Stimulated activated CD4-positive, alpha-beta T cell treated with anti-CD3 and anti-CD28 coated beads, Interleukin-15, amount 100 ng/mL, for 1 hour (primary cell): ENCODE data around the gene DPY19L1.
"Not testable (repeated sequence)": the region's sequence is repeated elsewhere in the genome, so short reads cannot be mapped to it uniquely, and the experiment has no call there.

Experiments used
- DNase-seq, 2 donors: peaks; one replicate each; pipeline ENCODE4 v3.0.0-alpha.2; 2020; ENCODE audit warnings: low read depth in 1 of 2, low spot score in 1 of 2

DPY19L1 gene

GRCh38 chr7:35037211-35037525, at the start of gene DPY19L1:
DPY19L1 (minus strand) TSS chr7:35037485; CDS start chr7:35037394, 91 bp downstream.
- DNase-seq = no peak

DNA sequence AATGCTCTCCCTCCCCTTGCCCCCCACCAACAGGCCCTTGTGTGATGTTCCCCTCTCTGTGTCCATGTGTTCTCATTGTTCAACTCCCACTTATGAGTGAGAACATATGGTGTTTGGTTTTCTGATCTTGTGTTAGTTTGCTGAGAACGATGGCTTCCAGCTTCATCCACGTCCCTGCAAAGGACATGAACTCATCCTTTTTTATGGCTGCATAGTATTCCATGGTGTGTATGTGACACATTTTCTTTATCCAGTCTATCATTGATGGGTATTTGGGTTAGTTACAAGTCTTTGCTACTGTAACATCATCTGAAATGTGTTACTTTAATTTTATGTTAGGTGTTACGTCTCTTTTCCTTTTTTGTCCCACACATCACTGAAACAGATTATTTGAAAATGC, 42.2 kb upstream of the DPY19L1 start:
- not testable (repeated sequence) for DNase-seq

DNA sequence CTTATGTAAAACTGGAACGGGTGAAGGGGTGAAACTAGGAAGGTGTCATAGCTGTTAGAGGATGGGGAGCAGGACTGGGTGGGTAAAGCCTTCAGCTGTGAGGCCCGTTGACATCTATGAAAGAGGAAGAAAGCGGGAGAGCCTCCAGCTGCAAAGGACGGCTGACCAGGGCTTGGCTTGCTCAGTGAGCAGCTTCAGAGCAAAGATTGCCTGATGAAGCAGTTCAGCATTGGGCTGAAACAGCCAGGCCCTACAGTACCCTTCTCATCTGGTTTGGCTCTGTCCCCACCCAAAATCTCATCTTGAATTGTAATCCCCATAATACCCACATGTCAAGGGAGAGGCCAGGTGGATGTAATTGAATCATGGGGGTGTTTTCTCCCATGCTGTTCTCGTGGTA, 36.7 kb upstream of the DPY19L1 start:
- DNase-seq = not testable (repeated sequence)

DNA sequence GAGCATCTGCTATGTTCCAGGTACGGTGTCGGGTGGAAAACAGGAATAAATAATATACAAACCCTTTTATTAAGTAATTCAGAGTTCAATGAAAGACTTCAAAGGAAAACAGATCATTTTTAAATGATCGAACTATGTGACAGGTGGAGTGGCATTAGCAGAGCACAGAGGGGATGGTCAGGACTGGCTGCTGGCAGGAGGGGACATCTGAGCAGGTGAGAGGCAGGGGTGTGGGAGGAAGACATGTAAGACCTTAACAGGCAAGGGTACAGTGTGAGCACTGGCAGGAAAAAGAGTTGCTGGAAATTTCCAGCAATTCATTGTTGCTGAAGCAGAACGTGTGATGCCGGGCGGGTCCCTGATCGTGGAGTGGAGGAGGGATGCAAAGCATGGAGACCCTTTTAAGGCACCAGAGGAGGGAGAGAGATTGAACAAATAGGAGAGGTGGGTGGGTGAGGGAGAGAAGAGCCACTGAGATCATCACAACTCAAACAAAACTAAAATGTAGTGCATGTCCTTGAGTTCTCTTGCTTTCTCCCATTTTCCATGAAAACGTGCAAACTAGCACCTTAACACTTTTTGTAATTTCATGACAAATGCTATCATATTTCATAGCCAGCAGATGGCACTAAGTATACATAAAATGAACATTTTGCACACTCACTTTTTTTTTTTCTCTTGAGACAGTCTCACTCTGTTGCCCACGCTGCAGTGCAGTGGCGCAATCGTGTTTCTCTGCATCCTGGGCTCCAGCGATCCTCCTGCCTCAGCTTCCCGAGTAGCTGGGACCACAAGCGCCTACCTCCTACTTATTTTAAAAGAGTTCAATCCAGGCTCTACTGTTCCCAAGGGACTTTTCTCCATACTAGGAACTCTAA, 35.9 kb upstream of the DPY19L1 start:
- DNase-seq = not testable (repeated sequence)

GRCh38 chr7:35069084-35069483, 31.8 kb upstream of the DPY19L1 start:
- DNase-seq = not testable (repeated sequence)

DNA sequence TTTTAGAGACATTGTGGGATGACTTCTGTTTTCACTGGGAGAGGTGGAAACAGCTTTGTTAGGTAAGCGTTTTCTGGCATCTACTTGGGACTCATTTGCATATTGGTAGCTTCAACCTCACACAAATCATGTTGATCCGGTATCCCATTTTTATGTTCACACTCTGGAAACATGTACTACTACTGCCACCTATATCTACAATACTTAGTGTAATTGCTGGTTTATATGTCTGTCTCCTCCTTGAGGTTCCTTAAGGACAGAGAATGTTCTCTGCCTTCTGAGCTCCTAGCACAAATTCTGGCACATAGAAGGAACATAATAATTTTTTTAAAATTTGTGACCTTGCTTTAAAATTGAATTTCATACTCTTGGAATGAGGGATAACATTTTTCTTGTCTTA, 28.1 kb upstream of the DPY19L1 start:
- not testable (repeated sequence) for DNase-seq

- not testable (repeated sequence) for DNase-seq
Observed at GRCh38 chr7:35058571-35058970, 21.3 kb upstream of the DPY19L1 start.

DNA sequence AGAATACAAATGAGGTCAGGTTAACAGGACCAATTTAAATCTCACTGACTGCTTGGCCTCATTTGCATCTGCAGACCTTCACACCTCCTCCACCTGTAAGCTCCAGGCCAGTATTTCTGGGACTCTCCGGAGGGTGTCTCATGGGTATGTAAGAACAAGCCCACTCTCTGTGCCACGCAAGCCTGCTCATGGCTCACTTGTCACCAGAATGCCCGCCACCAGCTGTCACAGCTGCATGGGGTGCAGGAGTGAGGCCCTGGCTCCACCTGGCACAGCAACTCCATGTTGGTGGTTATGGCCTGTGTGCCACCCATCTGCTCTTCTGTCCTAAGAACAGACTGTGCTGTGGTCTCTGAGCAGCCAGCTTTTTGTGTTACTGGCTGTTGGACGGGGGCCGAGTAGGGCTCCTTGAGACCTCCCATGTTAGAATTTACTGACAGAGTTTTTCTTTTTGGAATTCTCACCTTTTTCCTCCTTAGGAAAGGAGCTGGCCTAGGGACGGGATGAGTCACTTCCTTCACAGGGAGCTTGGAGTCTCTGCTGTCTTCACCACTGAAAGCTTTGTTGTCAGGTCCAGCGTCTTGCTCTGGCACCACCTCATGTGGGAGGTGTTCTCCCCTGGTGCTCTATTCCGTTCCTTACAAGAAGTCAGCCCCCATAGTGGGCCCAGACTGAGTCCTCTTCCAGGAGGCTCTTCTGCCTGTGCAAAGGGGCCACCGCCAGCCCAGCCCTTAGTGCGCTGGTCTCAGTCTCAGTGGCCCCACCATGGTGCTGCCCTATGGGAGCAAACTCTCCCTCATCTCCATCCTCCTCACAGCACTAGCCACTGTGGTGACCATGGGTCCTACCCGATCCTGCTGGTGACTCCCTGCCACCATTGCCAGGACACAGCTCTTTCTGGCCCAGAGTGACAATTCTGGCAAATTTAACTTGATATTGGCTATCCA, 20.5 kb upstream of the DPY19L1 start:
- DNase-seq = not testable (repeated sequence)

DNA sequence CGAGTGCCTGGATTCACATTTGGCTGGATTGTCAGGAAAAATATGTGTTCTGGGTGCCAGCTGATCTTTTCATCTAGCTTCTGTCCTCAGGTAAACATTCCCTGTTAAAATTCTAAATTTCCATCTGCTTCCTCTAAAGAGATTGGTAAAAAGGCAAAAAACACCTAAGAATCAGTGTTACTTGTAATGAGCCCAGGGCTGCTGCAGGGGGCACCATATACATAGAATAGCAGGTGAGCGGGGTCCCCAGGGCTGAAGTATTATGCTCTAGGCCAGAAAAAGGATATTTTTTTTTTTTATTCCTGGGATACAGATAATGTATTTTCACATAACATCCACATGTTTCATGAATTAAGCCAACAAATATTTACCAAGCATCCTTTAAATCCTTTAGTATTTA, 18.4 kb upstream of the DPY19L1 start:
- DNase-seq = not testable (repeated sequence)

- not testable (repeated sequence) for DNase-seq
Observed at GRCh38 chr7:35053488-35054175, 16.3 kb upstream of the DPY19L1 start.

DNA sequence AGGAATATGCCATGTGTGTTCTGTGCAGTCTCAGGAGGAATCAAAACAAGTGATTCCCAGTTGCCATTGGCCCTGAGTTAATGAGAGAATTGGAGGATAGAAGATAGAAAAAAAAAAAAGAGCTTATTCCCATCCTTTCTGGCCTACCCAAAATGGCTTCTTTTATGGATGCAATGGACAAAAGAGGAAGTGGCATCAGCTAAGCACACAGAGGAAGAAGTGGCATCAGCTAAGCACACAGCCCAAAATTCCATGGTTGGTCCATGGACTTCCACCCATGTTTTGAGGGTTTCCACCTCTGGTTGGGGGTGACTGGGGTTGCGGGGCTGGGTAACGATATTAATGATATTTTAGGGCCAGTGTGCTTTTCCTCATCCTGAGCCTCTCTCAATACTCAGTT, 11.1 kb upstream of the DPY19L1 start:
- not testable (repeated sequence) for DNase-seq

DNA sequence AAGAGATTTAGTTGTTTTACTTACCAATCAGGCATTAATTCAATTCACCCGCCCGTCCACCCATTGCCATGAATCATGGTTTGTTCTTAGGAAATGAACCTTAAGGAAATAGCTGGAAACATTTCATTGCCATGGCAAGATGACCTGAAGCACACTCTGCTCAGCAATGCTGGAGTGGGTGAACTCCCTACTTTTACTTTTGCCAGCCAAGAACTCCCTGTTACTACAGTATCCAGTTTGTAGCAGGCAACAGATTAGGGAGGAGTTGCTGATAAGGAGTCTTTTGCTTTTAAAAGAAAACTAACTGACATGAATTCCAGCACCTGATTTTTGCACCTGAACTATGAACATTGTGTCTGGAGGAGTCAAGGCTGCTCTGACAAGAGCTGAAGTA, 10.6 kb upstream of the DPY19L1 start:
- not testable (repeated sequence) for DNase-seq

DNA sequence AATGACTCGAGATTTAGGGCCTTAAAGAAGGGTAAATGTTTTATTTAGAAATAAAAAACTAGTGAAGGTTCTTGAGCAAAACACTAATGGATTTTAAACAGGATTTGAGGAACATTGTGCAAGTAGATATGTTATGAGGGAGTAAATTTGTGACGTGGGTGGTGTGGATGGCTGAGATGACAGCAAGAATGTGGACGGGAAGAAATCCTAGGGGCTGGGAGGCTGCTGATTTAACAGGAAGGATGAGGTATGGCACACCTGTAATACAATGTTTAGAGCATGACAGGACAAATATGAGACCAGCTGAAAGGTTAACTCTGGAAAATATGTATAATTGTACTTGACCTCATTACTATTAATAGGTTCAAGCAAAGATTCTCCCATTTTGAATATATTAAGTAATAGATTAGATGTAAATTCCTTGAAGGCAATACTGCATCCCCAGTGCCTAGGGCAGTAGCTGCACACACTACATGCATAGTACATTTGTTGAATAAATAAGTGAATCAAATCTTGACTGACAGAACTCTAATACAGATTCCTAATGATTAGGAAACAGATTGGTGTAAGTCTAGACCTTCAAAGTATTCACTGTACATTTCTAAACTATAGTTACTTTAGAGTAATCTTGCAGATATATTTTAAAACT, 10.1 kb upstream of the DPY19L1 start:
- DNase-seq = not testable (repeated sequence)

DNA sequence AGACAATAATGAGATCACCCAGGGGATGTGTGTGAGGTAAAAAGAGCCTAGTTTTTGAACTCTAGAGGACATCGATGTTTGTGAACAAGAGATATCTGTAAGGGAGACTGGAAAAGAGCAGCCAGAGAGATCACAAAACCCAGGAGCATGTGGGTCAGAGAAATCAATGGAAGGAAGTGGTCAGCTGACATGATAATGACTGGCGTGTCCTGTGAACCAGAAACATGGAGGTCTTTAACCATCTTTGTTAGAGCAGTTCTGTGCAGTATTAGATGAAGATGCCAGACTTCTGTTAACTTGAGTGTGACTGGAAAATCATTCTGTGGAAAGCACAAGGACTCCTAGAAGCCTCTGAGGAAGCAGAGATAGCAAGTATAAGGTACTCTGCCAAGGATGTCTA, 6.0 kb upstream of the DPY19L1 start:
- DNase-seq = not testable (repeated sequence)

DNA sequence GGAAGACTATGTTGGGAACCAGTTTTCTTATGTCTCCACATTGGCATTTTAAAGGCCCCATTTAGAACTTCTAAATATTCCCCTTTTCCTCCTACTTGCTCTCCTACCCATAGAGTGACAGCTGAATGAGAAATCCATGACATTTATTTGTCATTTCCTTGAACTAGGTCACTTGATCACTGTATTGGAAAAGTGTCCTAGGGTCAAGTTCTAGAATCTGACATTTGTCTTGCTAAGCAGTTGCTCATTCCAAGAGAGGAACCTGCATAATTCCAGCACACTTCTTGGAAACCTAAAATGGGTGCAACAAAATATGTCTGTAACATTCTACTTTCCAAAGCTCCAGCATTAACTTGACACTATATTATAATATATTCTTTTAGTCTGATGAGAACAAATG, 3.6 kb upstream of the DPY19L1 start:
- no peak for DNase-seq

GRCh38 chr7:35039343-35039742, 2.1 kb upstream of the DPY19L1 start:
- no peak for DNase-seq

- DNase-seq = no peak
Observed at GRCh38 chr7:35038354-35038753, 1.1 kb upstream of the DPY19L1 start.

DNA sequence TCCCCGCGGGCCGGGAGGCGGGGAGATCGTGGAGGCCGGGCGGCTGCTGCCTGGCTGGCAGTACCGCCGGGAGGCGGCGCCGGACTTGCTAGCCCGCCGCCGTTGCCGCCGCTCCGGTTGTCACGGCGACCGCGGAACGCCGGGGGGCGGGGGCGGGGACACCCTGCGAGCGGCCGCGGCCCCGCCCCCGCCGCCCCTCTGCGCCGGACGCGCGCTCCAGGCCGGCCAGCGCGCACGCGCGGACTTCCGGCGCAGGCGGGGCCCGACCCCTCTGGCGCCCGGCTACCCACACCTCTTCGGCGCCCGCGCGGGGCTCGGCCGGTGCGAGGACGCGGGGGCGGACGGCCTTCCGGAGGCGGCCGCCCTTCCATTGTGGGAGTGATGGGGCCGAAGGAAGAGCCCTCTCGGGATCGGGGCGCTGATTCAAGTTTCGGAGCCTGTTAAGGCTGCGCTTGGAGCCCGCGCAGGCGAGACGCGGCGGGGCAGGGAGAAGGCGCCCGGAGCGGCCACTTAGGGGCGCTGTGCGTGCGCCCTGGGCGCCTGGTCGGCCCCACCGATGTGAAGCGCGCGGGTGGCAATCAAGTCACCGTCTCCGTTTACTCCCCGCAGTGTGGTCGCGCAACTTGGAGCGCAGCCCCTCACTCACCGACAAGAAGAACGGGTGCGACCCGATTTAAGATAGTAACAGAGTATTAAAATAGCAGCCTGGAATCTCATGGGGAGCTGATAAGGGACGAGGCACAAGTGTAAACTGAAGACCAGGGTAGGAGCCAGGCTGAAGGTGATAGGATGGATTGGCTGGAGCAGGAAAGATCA, 449 bp upstream of the DPY19L1 start:
- DNase-seq = peak; percentile 82 to 86

DNA sequence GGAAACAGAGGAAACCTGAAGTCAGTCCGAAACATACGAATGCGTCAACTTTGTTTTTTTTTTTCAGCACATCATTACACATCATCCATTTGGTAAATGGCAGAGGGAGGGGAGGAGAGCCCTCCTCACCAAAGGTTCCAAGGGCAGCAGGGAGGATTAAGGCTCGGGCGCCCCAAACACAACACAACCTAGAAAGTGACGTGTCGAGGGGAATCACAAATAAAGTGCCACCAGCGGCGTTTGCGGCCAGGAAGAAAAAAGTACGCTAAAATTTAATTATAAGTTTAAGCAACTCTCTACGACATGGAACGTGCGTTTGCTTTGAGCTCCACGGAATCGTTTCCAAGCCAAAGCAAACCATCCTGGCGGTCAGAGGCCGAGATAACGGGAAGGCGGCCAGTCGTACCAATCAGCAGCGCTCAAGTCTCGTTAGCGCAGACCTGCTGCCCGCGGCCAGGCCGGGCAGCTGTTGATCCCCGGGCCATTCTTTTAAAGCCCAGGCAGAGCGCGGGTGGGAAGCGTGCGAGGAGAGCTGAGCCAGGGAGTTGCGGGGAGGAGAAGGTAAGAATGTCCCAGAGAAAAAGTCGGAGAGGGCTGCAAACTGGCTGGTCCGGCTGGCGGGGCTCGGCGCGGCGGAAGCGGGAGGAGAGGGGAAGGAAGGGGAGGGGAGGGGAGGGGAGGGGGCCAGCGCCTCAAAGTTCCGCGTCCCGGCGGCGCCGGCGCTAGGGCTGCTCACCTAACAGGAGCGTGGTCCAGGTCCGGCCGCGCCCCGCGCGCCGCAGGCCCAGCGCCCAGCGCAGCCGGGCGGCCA, 719 bp downstream of the DPY19L1 start:
- DNase-seq = peak; percentile 13 to 18
